ENCODE results near the gene ESR1.

ESR1 gene

DNA sequence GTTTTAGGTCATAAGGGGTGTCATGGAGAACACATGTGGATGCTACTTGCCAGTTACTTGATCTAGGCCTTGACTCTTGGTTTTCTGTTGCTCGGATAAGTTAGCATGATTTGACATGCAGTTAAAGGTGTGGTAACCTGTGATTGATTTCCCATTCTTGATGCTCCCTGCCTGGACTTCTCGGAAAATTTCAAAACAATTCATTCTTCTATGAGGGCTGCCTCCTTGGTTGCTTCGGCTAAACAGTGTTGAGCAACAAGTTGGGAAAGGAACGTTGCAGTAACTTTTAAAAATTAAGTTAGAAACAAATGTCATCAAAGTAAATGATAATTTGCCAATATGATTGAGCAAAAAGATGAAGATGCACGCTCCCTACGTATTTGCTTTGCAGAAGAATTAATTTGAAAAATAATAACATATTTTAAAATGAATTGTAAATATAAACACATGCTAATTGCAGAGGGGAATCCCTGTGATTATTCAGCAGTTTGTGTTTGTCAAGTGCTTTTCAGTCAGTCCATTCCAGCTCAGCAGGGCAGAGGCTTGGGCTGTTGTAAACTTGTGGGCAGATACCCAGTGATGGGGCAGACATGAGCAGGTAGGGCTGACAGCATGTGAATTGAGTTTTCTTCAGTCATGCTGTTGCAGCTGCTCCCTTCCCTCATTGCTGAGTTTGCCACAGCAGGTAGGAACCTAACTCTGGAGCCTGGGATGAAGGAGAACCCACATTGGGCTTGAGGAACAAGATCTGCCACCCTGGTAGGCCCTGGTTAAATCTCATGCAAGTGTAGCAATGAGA lies 110.2 kb downstream of the ESR1 start:
- TF ChIP-seq, protein P1, sequence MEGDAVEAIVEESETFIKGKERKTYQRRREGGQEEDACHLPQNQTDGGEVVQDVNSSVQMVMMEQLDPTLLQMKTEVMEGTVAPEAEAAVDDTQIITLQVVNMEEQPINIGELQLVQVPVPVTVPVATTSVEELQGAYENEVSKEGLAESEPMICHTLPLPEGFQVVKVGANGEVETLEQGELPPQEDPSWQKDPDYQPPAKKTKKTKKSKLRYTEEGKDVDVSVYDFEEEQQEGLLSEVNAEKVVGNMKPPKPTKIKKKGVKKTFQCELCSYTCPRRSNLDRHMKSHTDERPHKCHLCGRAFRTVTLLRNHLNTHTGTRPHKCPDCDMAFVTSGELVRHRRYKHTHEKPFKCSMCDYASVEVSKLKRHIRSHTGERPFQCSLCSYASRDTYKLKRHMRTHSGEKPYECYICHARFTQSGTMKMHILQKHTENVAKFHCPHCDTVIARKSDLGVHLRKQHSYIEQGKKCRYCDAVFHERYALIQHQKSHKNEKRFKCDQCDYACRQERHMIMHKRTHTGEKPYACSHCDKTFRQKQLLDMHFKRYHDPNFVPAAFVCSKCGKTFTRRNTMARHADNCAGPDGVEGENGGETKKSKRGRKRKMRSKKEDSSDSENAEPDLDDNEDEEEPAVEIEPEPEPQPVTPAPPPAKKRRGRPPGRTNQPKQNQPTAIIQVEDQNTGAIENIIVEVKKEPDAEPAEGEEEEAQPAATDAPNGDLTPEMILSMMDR (conservative IDR thresholded peaks at IDR 0.05; ENCODE audit: control insufficient read depth, insufficient read depth, low read depth, low read length), result no peak
- peak; percentile 29 for DNase-seq (ENCODE audit: low read depth)
- no peak overlapping the region for H3K4me3 ChIP-seq (ENCODE audit: control insufficient read depth, low read depth, low read length)

DNA sequence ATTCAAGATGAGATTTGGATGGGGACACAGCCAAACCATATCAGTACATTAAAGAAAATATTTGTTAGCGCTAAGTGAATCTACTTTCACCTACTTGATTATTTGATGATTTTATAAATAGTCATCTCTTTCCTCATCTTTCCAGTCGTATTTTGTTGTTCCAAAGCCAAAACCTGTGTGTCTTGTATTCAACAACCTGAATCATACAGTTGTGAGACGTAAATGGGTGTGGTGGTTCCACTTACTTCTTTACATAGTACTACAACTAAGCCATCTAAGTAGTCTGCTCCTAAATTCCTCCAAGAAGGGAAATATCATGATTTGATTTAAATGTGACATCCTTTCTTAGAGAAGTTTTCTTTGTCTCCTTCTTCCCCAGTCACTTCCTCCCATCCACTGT lies 132.8 kb downstream of the ESR1 start:
- TF ChIP-seq, protein P1 (conservative IDR thresholded peaks at IDR 0.05; ENCODE audit: control insufficient read depth, insufficient read depth, low read depth, low read length), result no peak
- no peak for DNase-seq (ENCODE audit: low read depth)

DNA sequence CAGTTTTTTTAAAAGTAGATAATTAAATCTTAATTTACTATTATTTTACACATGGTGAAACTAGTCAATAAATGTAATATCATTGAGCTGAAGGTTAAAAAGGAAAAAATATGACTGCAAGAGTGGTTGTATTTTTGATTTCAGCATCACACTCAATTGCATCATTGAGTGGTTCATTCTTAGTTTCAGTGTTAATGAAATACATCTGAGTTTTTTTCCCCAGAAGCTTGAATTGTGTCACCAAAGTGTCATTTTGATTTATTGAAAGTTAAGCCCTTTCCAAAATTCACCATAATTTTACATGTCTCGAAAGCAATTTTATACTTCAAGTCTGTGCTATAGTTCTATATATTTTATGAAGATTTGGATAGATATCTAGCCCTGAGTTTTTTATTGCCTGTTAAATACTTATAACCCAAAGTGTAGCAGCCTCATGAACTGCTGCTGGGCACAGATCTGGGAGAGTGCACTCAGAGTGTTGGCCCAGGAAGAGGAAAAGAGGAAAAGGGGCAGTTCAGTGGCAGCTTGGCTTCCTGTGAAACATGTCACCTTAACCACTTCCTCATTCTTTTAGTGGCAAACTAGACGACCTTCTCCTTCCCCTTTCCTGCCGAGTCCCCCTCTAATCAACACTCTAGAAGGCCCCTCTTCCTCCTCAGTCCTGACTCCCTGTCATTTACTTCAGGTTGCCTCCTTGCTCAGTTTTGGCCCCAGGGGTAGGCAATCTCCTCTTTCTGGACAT lies 140.7 kb downstream of the ESR1 start:
- TF ChIP-seq, protein P1 (conservative IDR thresholded peaks at IDR 0.05; ENCODE audit: control insufficient read depth, insufficient read depth, low read depth, low read length), result no peak
- H3K4me3 ChIP-seq (ENCODE audit: control insufficient read depth, low read depth, low read length), result no peak overlapping the region
- peak; percentile 9 for DNase-seq (ENCODE audit: low read depth)

More for the DNA sequence above, 132.8 kb downstream of the ESR1 start:
- no peak overlapping the region for H3K4me3 ChIP-seq (ENCODE audit: control insufficient read depth, low read depth, low read length)

GRCh38 chr6:151958332-151958731 lies 150.8 kb downstream of the ESR1 start:
- TF ChIP-seq, protein P1 (conservative IDR thresholded peaks at IDR 0.05; ENCODE audit: control insufficient read depth, insufficient read depth, low read depth, low read length), result no peak
- no peak overlapping the region for H3K4me3 ChIP-seq (ENCODE audit: control insufficient read depth, low read depth, low read length)
- peak; percentile 84 for DNase-seq (ENCODE audit: low read depth)

DNA sequence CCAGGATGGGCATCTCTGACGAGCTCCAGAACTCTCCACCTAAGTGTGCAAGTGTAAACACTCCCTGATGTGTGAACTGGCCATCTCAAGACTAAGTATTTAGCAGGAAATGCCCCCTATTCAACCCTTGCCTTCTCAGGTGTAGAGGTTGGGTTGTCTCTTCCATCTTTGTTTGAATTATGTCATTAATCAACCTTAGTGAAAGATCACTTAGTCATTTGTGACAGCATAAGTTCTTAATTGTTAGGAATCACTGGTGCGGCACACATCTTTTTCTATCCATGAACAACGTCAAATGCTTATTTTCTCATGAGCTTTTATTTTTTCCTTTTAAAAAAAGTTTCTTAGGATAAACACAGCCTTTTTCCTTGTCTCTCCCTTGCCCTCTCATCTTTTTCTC lies 151.6 kb downstream of the ESR1 start:
- no peak overlapping the region for H3K4me3 ChIP-seq (ENCODE audit: control insufficient read depth, low read depth, low read length)
- DNase-seq (ENCODE audit: low read depth), result no peak
- TF ChIP-seq, protein P1 (conservative IDR thresholded peaks at IDR 0.05; ENCODE audit: control insufficient read depth, insufficient read depth, low read depth, low read length), result no peak

DNA sequence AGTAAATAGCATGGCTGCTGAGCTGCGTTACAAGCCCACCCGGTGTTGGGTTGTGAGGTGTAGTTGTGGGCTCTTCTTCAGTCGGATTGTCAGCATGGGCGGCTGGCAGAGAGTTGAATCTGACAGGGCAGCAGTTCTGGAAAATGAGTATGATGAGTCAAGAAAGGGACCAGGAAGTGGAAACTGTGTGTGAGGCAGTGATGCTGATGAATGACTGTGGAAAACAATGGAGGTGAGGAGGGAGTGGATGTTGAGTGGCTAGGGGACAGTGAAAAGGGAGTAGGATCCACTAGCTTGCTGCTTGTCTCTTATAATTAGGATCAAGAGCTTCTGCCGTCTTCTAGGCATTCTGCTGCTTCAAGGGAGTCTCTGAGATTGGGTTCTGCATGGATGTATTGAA lies 154.3 kb downstream of the ESR1 start:
- H3K4me3 ChIP-seq (ENCODE audit: control insufficient read depth, low read depth, low read length), result no peak overlapping the region
- peak; percentile 12 for DNase-seq (ENCODE audit: low read depth)
- TF ChIP-seq, protein P1 (conservative IDR thresholded peaks at IDR 0.05; ENCODE audit: control insufficient read depth, insufficient read depth, low read depth, low read length), result no peak
